Breast epithelium (tissue), 4 donors: ENCODE data around the gene CLEC19A. TPM values are rescaled to one million over a fixed set of nuclear protein-coding genes. Genes with fewer than 3 reads are reported as not detected.

Experiments used
- DNase-seq, 2 donors: peaks; one replicate each; pipeline ENCODE4 v3.0.0-alpha.2; 2019; ENCODE audit warnings: low spot score in 2 of 2
- H3K27ac ChIP-seq, 2 donors: fragments of 200-600 bp; sonication (generic) in 1 of 2; one replicate each; pipeline ENCODE4 v1.5.1; 2016 to 2019; ENCODE audit warnings: mild to moderate bottlenecking in 1 of 2
- H3K27me3 ChIP-seq, 2 donors: fragments of 200-600 bp; sonication (generic) in 1 of 2; one replicate each; pipeline versions ENCODE4 v1.5.1 to v1.6.0; 2017 to 2019; ENCODE audit warnings: control low read depth in 1 of 2, mild to moderate bottlenecking in 1 of 2
- H3K36me3 ChIP-seq: fragments of 200-600 bp; one replicate; pipeline ENCODE4 v1.5.1; 2019
- H3K4me1 ChIP-seq, 2 donors: fragments of 200-600 bp; sonication (generic); one replicate each; pipeline ENCODE4 v1.5.1; 2016 to 2019; ENCODE audit warnings: control low read depth in 1 of 2
- H3K4me3 ChIP-seq, 3 donors: fragments of 200-600 bp; sonication (generic); 1 replicate in 2 of 3; 2 replicates in 1 of 3; pipeline ENCODE4 v1.5.1; 2016 to 2019; ENCODE audit warnings: mild to moderate bottlenecking in 3 of 3, moderate library complexity in 2 of 3
- H3K9me3 ChIP-seq, 2 donors: fragments of 200-600 bp; sonication (generic) in 1 of 2; one replicate each; pipeline ENCODE4 v1.5.1; 2016 to 2019; ENCODE audit warnings: control low read depth in 1 of 2
- CTCF ChIP-seq, 3 donors: fragments of 450-650 bp; IDR thresholded peaks; one replicate each; pipeline ENCODE4 v1.5.1; 2016 to 2017; ENCODE audit warnings: antibody characterized with exemption in 3 of 3, mild to moderate bottlenecking in 3 of 3, moderate library complexity in 3 of 3
- POLR2A ChIP-seq: fragments of 450-650 bp; IDR thresholded peaks from one replicate; pipeline ENCODE4 v1.6.1; 2016; ENCODE audit warnings: antibody characterized with exemption, mild to moderate bottlenecking, moderate library complexity
- POLR2AphosphoS5 ChIP-seq, 3 donors: sonication (generic); formaldehyde crosslinking; IDR thresholded peaks; one replicate each; pipeline ENCODE4 v1.6.1; 2017; ENCODE audit warnings: antibody characterized with exemption in 3 of 3
- intact Hi-C: fragments of 100-400 bp; cut with DNase I; formaldehyde crosslinking; loops from one replicate; pipeline ENCODE4 v1.15.1; 2023; ENCODE audit warnings: low total_unique reads
- total RNA-seq, 3 donors: library from RNA; depleted of rRNA; stranded (reverse); fragments of >200 nt; gene quantifications; one replicate each; pipeline ENCODE4 v1.1.0, GENCODE V29; 2016

The CLEC19A gene
- total RNA-seq, 3 donors from 2014 or later = 0.29 TPM; not detected in 2

- Histone ChIP-seq H3K4me3 (no peak overlapping the region), H3K27me3 (no peaks in the 10 kb centered on the region), H3K27ac (no peak overlapping the region), H3K4me1 (no peaks in the 10 kb centered on the region), H3K36me3 (no peaks in the 10 kb centered on the region), H3K9me3 (peaks cover 5 to 8% of the 10 kb centered on the region in 2 donors)
- intact Hi-C loops = no loop called here
- TF ChIP-seq POLR2A (no peak), CTCF (IDR thresholded peaks at IDR 0.05) (no peak), POLR2AphosphoS5 (IDR thresholded peaks at IDR 0.05) (no peak)
- DNase-seq = no peak
Measured at GRCh38 chr16:19269098-19269497, 16.4 kb upstream of the CLEC19A start.

GRCh38 chr16:19274165-19274797 lies 11.2 kb upstream of the CLEC19A start:
- H3K4me1 ChIP-seq = no peaks in the 10 kb centered on the region
- no peak overlapping the region for H3K4me3 ChIP-seq
- no peaks in the 10 kb centered on the region for H3K27me3 ChIP-seq
- no peak overlapping the region for H3K27ac ChIP-seq
- no peaks in the 10 kb centered on the region for H3K36me3 ChIP-seq
- intact Hi-C loops = no loop called here
- H3K9me3 ChIP-seq = no peaks in the 10 kb centered on the region
- DNase-seq = no peak
- TF ChIP-seq POLR2AphosphoS5 (IDR thresholded peaks at IDR 0.05) (no peak), CTCF (IDR thresholded peaks at IDR 0.05) (no peak), POLR2A (no peak)

- no peaks in the 10 kb centered on the region for H3K4me1 ChIP-seq
- H3K27ac ChIP-seq = no peak overlapping the region
- intact Hi-C loops = no loop called here
- no peaks in the 10 kb centered on the region for H3K9me3 ChIP-seq
- H3K4me3 ChIP-seq = no peak overlapping the region
- no peaks in the 10 kb centered on the region for H3K27me3 ChIP-seq
- no peak for DNase-seq
- no peaks in the 10 kb centered on the region for H3K36me3 ChIP-seq
- no peak for TF ChIP-seq POLR2AphosphoS5 (IDR thresholded peaks at IDR 0.05)
- TF ChIP-seq CTCF (IDR thresholded peaks at IDR 0.05) = no peak
- TF ChIP-seq POLR2A = no peak
Measured at GRCh38 chr16:19278403-19278802, 7.1 kb upstream of the CLEC19A start.

GRCh38 chr16:19281246-19281645 lies 4.3 kb upstream of the CLEC19A start:
- Histone ChIP-seq H3K27me3 (no peaks in the 10 kb centered on the region), H3K9me3 (no peaks in the 10 kb centered on the region), H3K4me1 (no peaks in the 10 kb centered on the region), H3K36me3 (no peaks in the 10 kb centered on the region), H3K27ac (no peak overlapping the region), H3K4me3 (no peak overlapping the region)
- intact Hi-C loops = no loop called here
- TF ChIP-seq POLR2AphosphoS5 (IDR thresholded peaks at IDR 0.05) = no peak
- no peak for TF ChIP-seq POLR2A
- TF ChIP-seq CTCF (IDR thresholded peaks at IDR 0.05) = no peak
- no peak for DNase-seq

- DNase-seq = no peak
- TF ChIP-seq POLR2AphosphoS5 (IDR thresholded peaks at IDR 0.05) (no peak), CTCF (IDR thresholded peaks at IDR 0.05) (no peak), POLR2A (no peak)
- intact Hi-C loops = no loop called here
- Histone ChIP-seq H3K36me3 (no peaks in the 10 kb centered on the region), H3K4me3 (no peak overlapping the region), H3K27me3 (no peaks in the 10 kb centered on the region), H3K27ac (no peak overlapping the region), H3K9me3 (no peaks in the 10 kb centered on the region), H3K4me1 (no peaks in the 10 kb centered on the region)
Measured at GRCh38 chr16:19282101-19282500, 3.4 kb upstream of the CLEC19A start.
